GM21526 (cell line): ENCODE data around the gene VIL1.
A peak's percentile ranks its signal among the peaks of the same experiment; 100 is the strongest.

Experiments used
- ATAC-seq: cut with Tn5 transposase; IDR thresholded peaks from one replicate; pipeline ENCODE4 v1.9.1; 2021; ENCODE audit warnings: moderate library complexity; ENCODE audit not compliant: unreplicated experiment, low FRiP score

The VIL1 gene

GRCh38 chr2:218405086-218405745 is 13.7 kb upstream of the VIL1 start:
- ATAC-seq, result no peak

DNA sequence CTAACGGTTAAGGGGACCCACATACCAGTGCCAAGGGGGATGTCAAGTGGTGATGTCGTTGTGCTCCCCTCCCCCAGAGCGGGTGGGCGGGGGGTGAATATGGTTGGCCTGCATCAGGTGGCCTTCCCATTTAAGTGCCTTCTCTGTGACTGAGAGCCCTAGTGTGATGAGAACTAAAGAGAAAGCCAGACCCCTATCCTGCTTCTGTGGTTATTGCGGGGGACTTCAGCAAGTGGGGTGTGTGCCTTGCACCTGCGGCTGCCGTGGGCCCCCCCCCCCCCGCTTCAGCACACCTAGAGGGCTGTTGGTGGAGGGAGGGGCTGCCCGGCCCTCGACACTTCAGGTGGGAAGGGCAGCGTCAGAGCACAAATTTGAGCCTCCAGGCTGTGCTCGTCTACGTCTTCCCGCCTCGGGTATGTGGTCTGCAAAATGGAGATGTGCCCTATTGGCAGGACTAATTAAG is 13.1 kb upstream of the VIL1 start:
- no peak for ATAC-seq

DNA sequence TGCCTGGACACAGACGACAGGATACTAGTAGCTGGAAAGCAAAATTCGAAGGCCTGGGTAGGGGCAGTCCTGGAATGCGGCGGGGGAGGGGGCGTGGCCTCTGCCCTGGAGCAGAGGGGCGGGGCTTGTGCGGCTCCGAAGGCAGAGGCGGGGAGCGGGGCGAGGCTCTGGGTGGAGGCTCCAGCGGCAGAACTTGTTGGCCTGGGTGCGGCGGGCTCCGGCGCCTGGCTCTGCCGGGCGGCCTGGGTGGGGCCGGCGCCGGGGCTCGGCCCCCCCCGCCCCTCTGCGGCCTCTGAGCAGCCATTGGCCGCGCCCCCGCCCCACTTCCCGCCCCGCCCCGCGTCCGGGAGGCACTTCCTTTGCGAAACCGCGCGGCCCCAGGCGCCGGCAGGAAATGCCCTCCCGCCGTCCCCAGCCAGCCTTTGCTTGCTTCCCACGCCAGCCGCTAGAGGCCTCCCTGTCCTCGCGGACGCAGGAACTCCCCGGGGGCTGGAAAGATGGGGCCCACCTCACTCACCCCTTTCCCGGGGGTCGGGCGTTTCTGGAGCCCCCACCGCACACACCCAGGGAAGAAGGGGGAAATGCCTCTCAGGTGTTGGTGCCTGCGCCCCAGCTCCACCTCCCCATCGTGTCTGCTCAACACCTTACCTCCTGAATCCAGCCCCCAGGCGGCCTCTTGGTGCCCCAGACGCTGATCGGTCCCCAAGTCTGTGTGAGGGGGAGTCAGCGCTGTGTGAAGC is 12.5 kb upstream of the VIL1 start:
- peak; percentile 74 for ATAC-seq

- peak; percentile 6 for ATAC-seq
Measured at GRCh38 chr2:218406949-218407618, 11.8 kb upstream of the VIL1 start.

GRCh38 chr2:218407717-218408116 is 11.2 kb upstream of the VIL1 start:
- ATAC-seq, result no peak

GRCh38 chr2:218418321-218418716 is 604 bp upstream of the VIL1 start:
- no peak for ATAC-seq

- ATAC-seq, result no peak
Measured at GRCh38 chr2:218419630-218420216, 800 bp downstream of the VIL1 start.

DNA sequence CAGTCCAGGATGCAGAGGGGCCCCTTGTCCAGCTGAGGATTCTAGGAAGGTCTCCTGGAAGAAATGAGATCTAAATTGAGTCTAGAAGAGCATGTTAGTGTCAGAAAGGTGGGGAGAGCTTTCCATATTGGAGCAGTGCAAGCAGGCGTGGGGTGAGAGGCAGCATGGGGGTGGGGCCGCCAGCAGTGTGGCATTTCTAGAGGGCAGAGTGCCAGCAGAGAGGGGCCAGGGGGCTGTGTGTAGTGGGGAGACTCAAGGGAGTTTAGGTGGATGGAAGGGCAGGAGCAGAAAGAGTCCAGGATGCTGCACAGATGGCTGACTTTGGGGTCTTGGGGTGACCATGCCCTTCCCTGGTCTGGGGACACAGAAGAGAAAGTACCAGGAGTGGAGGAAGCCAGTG is 2.1 kb downstream of the VIL1 start:
- no peak for ATAC-seq

DNA sequence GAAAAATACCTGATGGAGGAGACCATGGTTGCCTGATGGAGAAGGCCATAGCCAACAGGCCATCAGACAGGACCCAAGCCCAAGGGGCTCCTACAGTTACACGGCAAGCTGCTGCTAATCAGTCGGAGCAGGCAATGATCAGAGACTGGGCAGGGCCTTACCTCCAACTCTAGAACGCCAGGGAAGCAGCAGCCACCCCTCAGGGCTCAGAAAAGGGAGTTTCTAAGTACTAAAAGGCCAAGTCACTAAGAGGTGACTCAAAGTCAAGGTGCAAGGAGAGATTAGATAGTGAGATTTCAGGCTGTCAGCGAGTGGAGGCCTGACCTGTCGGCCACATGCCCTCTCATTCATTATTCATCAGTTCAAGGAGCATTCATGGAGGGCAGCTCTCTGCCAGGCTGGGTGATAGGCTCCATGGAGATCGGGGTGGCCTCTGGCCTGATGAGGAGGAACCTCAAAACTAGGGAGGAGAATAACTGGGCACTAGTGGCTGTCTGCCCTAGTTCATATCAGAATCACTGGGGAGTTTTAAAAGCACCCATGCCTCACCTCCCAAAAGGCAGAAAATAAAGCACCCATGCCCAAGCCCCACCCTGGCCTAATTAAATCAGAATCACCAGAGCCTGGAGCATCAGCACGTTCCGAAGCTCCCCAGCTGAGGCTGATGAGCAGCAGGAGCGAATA is 3.6 kb downstream of the VIL1 start:
- no peak for ATAC-seq

DNA sequence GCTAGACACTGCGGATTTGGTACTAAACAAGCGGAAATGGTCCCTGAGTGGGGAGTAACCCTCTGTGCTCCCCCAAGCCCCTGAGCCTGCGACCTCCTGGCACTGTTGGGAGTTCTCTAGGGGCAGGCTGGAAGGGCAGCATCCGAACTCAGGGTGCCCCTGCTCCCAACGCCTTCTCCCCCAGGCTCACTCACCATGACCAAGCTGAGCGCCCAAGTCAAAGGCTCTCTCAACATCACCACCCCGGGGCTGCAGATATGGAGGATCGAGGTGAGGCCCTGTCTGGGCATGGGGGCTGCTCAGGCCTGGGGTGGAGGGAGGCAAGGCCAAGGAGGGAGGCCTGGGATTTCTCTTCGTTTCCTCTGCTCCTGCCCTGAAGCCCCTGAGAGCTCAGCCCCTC is 4.7 kb downstream of the VIL1 start:
- no peak for ATAC-seq

- no peak for ATAC-seq
Measured at GRCh38 chr2:218425531-218425930, 6.6 kb downstream of the VIL1 start.

DNA sequence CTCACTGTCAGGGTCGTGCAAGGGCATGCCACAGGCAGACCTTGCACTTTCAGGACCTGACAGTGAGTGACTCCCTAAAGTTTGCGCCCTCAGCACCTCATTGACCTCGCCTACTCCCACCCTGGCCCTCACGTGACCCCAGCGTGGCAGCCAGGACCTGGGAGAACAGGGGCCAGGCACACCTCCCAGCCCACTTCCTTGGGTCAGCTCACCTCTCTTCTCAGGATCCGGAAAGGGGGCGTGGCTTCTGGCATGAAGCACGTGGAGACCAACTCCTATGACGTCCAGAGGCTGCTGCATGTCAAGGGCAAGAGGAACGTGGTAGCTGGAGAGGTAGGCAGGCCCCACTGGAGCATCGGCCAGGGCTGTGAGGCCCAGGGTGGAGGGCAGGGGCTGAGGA is 8.8 kb downstream of the VIL1 start:
- no peak for ATAC-seq

GRCh38 chr2:218428846-218429558 is 10.1 kb downstream of the VIL1 start:
- no peak for ATAC-seq

DNA sequence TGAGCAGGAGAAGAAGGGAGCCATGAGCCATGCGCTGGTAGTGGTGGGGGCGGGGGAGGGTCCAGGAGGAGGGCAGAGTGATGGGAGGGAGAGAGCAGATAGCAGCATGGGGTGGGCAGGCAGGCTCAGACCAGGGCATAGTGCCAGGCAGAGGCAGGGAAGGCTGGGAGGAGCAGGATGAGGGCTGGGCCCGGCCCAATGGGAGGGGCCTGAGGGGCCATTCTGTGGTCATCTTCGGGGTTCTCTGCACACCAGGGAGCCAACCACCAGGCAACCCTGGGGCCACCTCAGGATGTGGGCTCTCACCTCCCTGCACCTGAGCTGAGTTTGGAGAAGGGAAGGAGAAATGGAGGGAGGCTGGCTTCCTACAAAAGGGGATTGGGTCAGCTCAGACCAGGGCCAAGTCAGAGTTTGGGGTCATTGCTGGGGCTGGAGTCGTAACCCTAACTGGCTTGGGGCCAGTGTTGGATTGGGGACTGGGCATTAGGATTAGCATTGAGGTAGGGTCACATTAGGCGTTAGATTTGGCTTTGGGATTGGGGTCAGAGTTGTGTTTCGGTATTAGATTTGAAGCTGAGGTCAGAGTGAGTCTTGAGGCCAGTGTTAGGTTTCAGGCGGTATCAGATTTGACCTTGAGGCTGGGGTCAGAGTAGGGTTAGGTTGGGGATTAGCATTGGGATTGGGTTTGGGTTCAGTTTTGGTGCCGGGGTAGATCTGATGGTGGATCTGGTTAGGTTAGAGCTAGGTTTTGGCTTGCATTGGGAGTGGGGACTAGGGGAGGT is 11.2 kb downstream of the VIL1 start:
- ATAC-seq, result no peak

GRCh38 chr2:218430721-218431120 is 11.8 kb downstream of the VIL1 start:
- no peak for ATAC-seq

GRCh38 chr2:218431878-218432277 is 13.0 kb downstream of the VIL1 start:
- ATAC-seq, result no peak

DNA sequence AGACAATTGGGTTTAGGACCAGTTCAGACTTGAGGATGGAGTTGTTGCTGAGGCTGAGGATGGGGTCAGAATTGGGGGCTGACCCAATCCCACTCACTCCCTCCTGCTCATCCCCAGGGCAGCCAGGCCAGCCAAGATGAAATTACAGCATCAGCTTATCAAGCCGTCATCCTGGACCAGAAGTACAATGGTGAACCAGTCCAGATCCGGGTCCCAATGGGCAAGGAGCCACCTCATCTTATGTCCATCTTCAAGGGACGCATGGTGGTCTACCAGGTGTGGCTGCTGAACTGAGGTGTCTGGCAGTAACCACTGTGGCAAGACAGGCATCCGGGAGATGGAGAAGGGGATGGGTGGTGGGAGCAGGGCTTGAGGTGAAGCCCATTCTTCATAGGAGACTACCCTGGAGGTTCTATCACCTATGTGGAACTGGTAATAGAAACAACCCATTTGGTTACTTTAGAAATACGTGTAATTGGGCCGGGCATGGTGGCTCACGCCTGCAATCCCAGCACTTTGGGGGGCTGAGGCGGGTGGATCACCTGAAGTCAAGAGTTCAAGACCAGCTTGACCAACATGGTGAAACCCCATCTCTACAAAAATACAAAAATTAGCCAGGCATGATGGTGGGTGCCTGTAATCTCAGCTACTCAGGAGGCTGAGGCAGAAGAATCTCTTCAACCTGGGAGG is 13.9 kb downstream of the VIL1 start:
- ATAC-seq, result no peak

GRCh38 chr2:218434456-218434855 is 15.5 kb downstream of the VIL1 start:
- ATAC-seq, result no peak
